Fibroblast of lung (primary cell): Measurements from ENCODE around the gene TTF2. TPM values are rescaled to one million over a fixed set of nuclear protein-coding genes. Genes with fewer than 3 reads are reported as not detected.

ENCODE experiments used
- DNase-seq, 2 donors: peaks; one replicate each; pipeline versions ENCODE4 v3.0.0 to v3.0.0-alpha.2; 2010; ENCODE audit warnings: low read depth in 2 of 2
- H2AFZ ChIP-seq: 2 replicates; pipeline ENCODE4 v1.5.1; 2012; ENCODE audit warnings: low read length, control low read depth, inconsistent platforms
- H3K27ac ChIP-seq: 2 replicates; pipeline ENCODE4 v1.5.1; 2011; ENCODE audit warnings: low read length, control low read depth; ENCODE audit not compliant: insufficient read depth
- H3K27me3 ChIP-seq: 2 replicates; pipeline ENCODE4 v1.5.1; 2011; ENCODE audit warnings: mild to moderate bottlenecking, low read length; ENCODE audit not compliant: control insufficient read depth, insufficient read depth
- H3K36me3 ChIP-seq: 2 replicates; pipeline ENCODE4 v1.5.1; 2011; ENCODE audit warnings: low read length; ENCODE audit not compliant: control insufficient read depth, insufficient read depth
- H3K4me1 ChIP-seq: 2 replicates; pipeline ENCODE4 v1.5.1; 2011; ENCODE audit warnings: low read length; ENCODE audit not compliant: control insufficient read depth, insufficient read depth; ENCODE audit errors: extremely low read depth
- H3K4me2 ChIP-seq: 2 replicates; pipeline ENCODE4 v1.5.1; 2011; ENCODE audit warnings: low read length, control low read depth; ENCODE audit not compliant: insufficient read depth; ENCODE audit errors: extremely low read depth
- H3K4me3 ChIP-seq, 4 experiments: fragments of 200-600 bp in 1 of 4; sonication (generic) in 1 of 4; replicated peaks in 1 of 4; 2 replicates each; pipeline ENCODE4 v1.5.1; 2011 to 2016; ENCODE audit warnings: low read length in 4 of 4, low read depth in 3 of 4, mild to moderate bottlenecking in 3 of 4, control low read depth in 2 of 4, inconsistent platforms in 1 of 4, mixed read lengths in 1 of 4; ENCODE audit not compliant: insufficient read depth in 1 of 4; ENCODE audit errors: control extremely low read depth in 1 of 4
- H3K79me2 ChIP-seq: 2 replicates; pipeline ENCODE4 v1.5.1; 2012; ENCODE audit warnings: mild to moderate bottlenecking, low read length, inconsistent platforms; ENCODE audit not compliant: control insufficient read depth, insufficient read depth
- H3K9ac ChIP-seq: 2 replicates; pipeline ENCODE4 v1.5.1; 2011; ENCODE audit warnings: mild to moderate bottlenecking, low read length, control low read depth; ENCODE audit not compliant: insufficient read depth
- H3K9me3 ChIP-seq: 2 replicates; pipeline ENCODE4 v1.5.1; 2012; ENCODE audit warnings: low read depth, low read length; ENCODE audit not compliant: control insufficient read depth, insufficient read depth
- H4K20me1 ChIP-seq: 2 replicates; pipeline ENCODE4 v1.5.1; 2011; ENCODE audit warnings: low read length; ENCODE audit not compliant: control insufficient read depth, insufficient read depth; ENCODE audit errors: extremely low read depth
- CTCF ChIP-seq, 2 donors: IDR thresholded peaks in 1 of 2; conservative IDR thresholded peaks in 1 of 2; 1 replicate in 1 of 2; 2 replicates in 1 of 2; pipeline ENCODE4 v1.5.1; 2011 to 2012; ENCODE audit warnings: low read length in 2 of 2, control low read depth in 1 of 2, inconsistent platforms in 1 of 2, low read depth in 1 of 2, mild to moderate bottlenecking in 1 of 2
- EZH2 ChIP-seq: IDR thresholded peaks from 2 replicates; pipeline ENCODE4 v1.5.1; 2012; ENCODE audit warnings: low read length, control low read depth, mild to moderate bottlenecking; ENCODE audit errors: missing control alignments
- polyA plus RNA-seq, 2 donors: library from polyadenylated mRNA; depleted of rRNA in 1 of 2; stranded (reverse) in 1 of 2; unstranded in 1 of 2; fragments of >200 nt; gene quantifications; 2 replicates each; pipeline ENCODE4 v1.2.1, GENCODE V29; 2011 to 2012; ENCODE audit warnings: missing spikeins in 1 of 2
- total RNA-seq: library from RNA; depleted of rRNA; stranded (reverse); fragments of >200 nt; gene quantifications from 2 replicates; pipeline ENCODE4 v1.2.1, GENCODE V29; 2014

TTF2 gene
- total and polyA plus RNA-seq, 2 donors (not counting 1 experiment from before 2014, with no cell fraction given), result 10.0 to 13.2 TPM

- H3K4me3 ChIP-seq, result no peak overlapping the region
- no peak overlapping the region for H3K4me2 ChIP-seq
Measured at GRCh38 chr1:117017648-117018047, 42.5 kb upstream of the TTF2 start.

GRCh38 chr1:117020526-117021156 is 39.5 kb upstream of the TTF2 start:
- Histone ChIP-seq H3K4me3 (no peak overlapping the region), H3K27me3 (peaks cover 2% of the 10 kb centered on the region), H3K36me3 (no peaks in the 10 kb centered on the region), H3K4me2 (no peak overlapping the region), H3K4me1 (no peaks in the 10 kb centered on the region), H3K79me2 (no peaks in the 10 kb centered on the region), H2AFZ (no peak overlapping the region), H3K9me3 (no peaks in the 10 kb centered on the region), H3K9ac (no peak overlapping the region), H3K27ac (no peak overlapping the region), H4K20me1 (no peaks in the 10 kb centered on the region)
- no peak for DNase-seq
- TF ChIP-seq EZH2 (no peak), CTCF (conservative IDR thresholded peaks at IDR 0.05 in 1 of 2, IDR thresholded peaks at IDR 0.05 in 1 of 2; ENCODE audit: low read depth in 1 of 2, low read length in 2 of 2) (no peak)

More at GRCh38 chr1:117017648-117018047, 42.5 kb upstream of the TTF2 start:
- Histone ChIP-seq H3K4me1 (no peaks in the 10 kb centered on the region), H3K27ac (no peak overlapping the region), H3K36me3 (no peaks in the 10 kb centered on the region), H3K9ac (no peak overlapping the region), H3K79me2 (no peaks in the 10 kb centered on the region), H3K9me3 (no peaks in the 10 kb centered on the region), H4K20me1 (no peaks in the 10 kb centered on the region), H2AFZ (no peak overlapping the region), H3K27me3 (peaks cover 2% of the 10 kb centered on the region)
- DNase-seq, result peak in 1 of 2 donors; percentile 39
- TF ChIP-seq CTCF (conservative IDR thresholded peaks at IDR 0.05 in 1 of 2, IDR thresholded peaks at IDR 0.05 in 1 of 2; ENCODE audit: low read depth in 1 of 2, low read length in 2 of 2), result no peak
- no peak for TF ChIP-seq EZH2

GRCh38 chr1:117022114-117022513 is 38.0 kb upstream of the TTF2 start:
- TF ChIP-seq EZH2 (no peak), CTCF (conservative IDR thresholded peaks at IDR 0.05 in 1 of 2, IDR thresholded peaks at IDR 0.05 in 1 of 2; ENCODE audit: low read depth in 1 of 2, low read length in 2 of 2) (no peak)

More at GRCh38 chr1:117022114-117022513, 38.0 kb upstream of the TTF2 start:
- no peak overlapping the region for H3K4me3 ChIP-seq
- no peak for DNase-seq
- no peak overlapping the region for H3K4me2 ChIP-seq
- no peak overlapping the region for H3K27ac ChIP-seq
- H3K79me2 ChIP-seq, result no peaks in the 10 kb centered on the region
- no peaks in the 10 kb centered on the region for H3K4me1 ChIP-seq
- H4K20me1 ChIP-seq, result no peaks in the 10 kb centered on the region
- H3K36me3 ChIP-seq, result no peaks in the 10 kb centered on the region
- H3K9ac ChIP-seq, result no peak overlapping the region
- H2AFZ ChIP-seq, result no peak overlapping the region
- peaks cover 2% of the 10 kb centered on the region for H3K27me3 ChIP-seq
- H3K9me3 ChIP-seq, result no peaks in the 10 kb centered on the region
